Measurements from ENCODE around the gene CNGA2. TPM values are rescaled to one million over a fixed set of nuclear protein-coding genes. Genes with fewer than 3 reads are reported as not detected.

CNGA2 gene
- total and polyA plus RNA-seq, 9 of the 15 experiments (the other 6 are each of a cell fraction or from before 2014, with no cell fraction given) = not detected

- TF ChIP-seq RAD51 (IDR thresholded peaks at IDR 0.05; ENCODE audit: borderline replicate concordance, low read depth) (no peak), CBX3 (IDR thresholded peaks at IDR 0.05; ENCODE audit: borderline replicate concordance in 1 of 2, low read length in 2 of 2) (no peak), XRCC5 (IDR thresholded peaks at IDR 0.05; ENCODE audit: low read depth, low read length) (no peak), FOXP1 (CRISPR knock-in tag; IDR thresholded peaks at IDR 0.05) (no peak), ZNF444 (CRISPR knock-in tag; IDR thresholded peaks at IDR 0.05) (no peak), NR1H2 (CRISPR knock-in tag; IDR thresholded peaks at IDR 0.05) (no peak), SNRNP70 (optimal IDR thresholded peaks at IDR 0.05; ENCODE audit: low read depth, low read length) (no peak), HMGXB4 (CRISPR knock-in tag; IDR thresholded peaks at IDR 0.05) (no peak), CAMTA2 (CRISPR knock-in tag; conservative IDR thresholded peaks at IDR 0.05) (no peak), ZNF408 (CRISPR knock-in tag; IDR thresholded peaks at IDR 0.05; ENCODE audit: low read depth) (no peak)
Measured at GRCh38 chrX:151763711-151764110, 29.2 kb downstream of the CNGA2 start (continued).

DNA sequence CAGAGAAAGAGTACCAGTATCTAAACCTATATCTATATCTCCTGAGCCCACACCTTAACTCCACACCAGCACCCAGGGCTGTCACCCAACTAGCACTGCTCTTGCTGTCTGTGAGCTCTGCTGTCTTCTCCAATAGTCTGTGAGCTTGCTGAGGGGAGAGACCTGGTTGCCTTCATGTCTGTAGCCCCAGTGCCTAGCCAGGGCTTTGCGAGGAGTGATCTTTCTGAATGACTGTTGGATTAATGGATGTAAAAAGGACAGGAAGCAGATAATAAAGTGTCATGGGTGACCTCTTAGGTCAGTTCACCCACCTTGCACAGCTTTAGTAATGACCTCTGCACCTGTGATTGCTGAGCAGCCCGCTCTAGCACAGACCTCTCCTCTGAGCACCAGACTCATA lies 30.5 kb downstream of the CNGA2 start:
- TF ChIP-seq BRD4 (IDR thresholded peaks at IDR 0.05) = no peak
- no peak for FAIRE-seq
- no peak for ATAC-seq

More for the DNA sequence above, 30.5 kb downstream of the CNGA2 start:
- Histone ChIP-seq H3K27me3 (ENCODE audit: control insufficient read depth in 2 of 2, insufficient read depth in 2 of 2, low read length in 2 of 2) (peaks cover 0 to 3% of the 10 kb centered on the region in 2 experiments; a peak in 2 of 5 replicates), H3K9ac (ENCODE audit: insufficient read depth in 1 of 2, low read depth in 2 of 2, low read length in 2 of 2) (no peak overlapping the region), H3K4me2 (ENCODE audit: insufficient read depth, low read length) (no peak overlapping the region), H3K36me3 (ENCODE audit: control insufficient read depth, insufficient read depth, low read length) (no peaks in the 10 kb centered on the region), H3K27ac (ENCODE audit: extremely low read depth, low read depth, low read length) (no peak overlapping the region), H3K9me1 (ENCODE audit: control insufficient read depth, insufficient read depth, low read length) (no peaks in the 10 kb centered on the region), H3K4me1 (replicated peaks in 1 of 2; ENCODE audit: control insufficient read depth in 2 of 2, insufficient read depth in 2 of 2, low read length in 2 of 2) (no peaks in the 10 kb centered on the region), H4K20me1 (replicated peaks; ENCODE audit: control insufficient read depth, insufficient read depth, low read length) (no peaks in the 10 kb centered on the region), H2AFZ (ENCODE audit: low read depth, low read length) (no peak overlapping the region), H3K79me2 (ENCODE audit: control insufficient read depth, insufficient read depth, low read length) (no peaks in the 10 kb centered on the region), H3K4me3 (no peak overlapping the region), H3K9me3 (replicated peaks; ENCODE audit: control insufficient read depth, insufficient read depth, low read depth, low read length) (no peaks in the 10 kb centered on the region)
- ChIA-PET CTCF (ENCODE audit: low intra/inter-chr PET ratio) (no interaction called here), POLR2A (no interaction called here)
- no peak for DNase-seq (ENCODE audit: extremely low read depth in 1 of 4, low spot score in 3 of 4)
- in situ Hi-C loops (cut with MboI) (no loop called here), intact Hi-C loops (cut with micrococcal nuclease) (no loop called here)
- WGBS (ENCODE audit: insufficient coverage, low coverage, missing lambda C conversion rate) = 0% methylated on average over 2 of the region's 2 CpGs
- no TSS peak for BruUV-seq (replicated peaks)

Data from K562 (cell line).